H1 (cell line): ENCODE measurements around the gene NAGLU. TPM values are rescaled to one million over a fixed set of nuclear protein-coding genes. Genes with fewer than 3 reads are reported as not detected.

Experiments
- CTCF ChIA-PET: fragments of 300-600 bp; sonication (Branson Sonifier 250); formaldehyde crosslinking; loops from one replicate; lab custom pipeline; 2021; ENCODE audit not compliant: partially characterized antibody; lab: Charles Lee
- POLR2A ChIA-PET: fragments of 300-600 bp; sonication (Branson Sonifier 250); formaldehyde crosslinking; loops from one replicate; lab custom pipeline; 2021; ENCODE audit warnings: inconsistent platforms; ENCODE audit not compliant: partially characterized antibody; lab: Charles Lee
- DNase-seq, 2 experiments: peaks; one replicate each; pipeline versions ENCODE4 v3.0.0 to v3.0.0-alpha.2; 2010 to 2022; ENCODE audit warnings: low spot score in 2 of 2, low read depth in 1 of 2, mixed read lengths in 1 of 2
- FAIRE-seq: peaks from 2 replicates; lab custom pipeline; 2011; peaks lifted over from hg19 to GRCh38; lab: Jason Lieb, UNC
- H2AFZ ChIP-seq: 2 replicates; pipeline ENCODE4 v1.8.1; 2012; ENCODE audit warnings: low read length, inconsistent platforms
- H2AK5ac ChIP-seq: 2 replicates; pipeline ENCODE4 v1.6.1; 2013; ENCODE audit warnings: low read depth, low read length
- H2BK120ac ChIP-seq: replicated peaks from 2 replicates; pipeline ENCODE3; 2013; ENCODE audit warnings: low read depth, low read length, inconsistent platforms
- H2BK12ac ChIP-seq: 2 replicates; pipeline ENCODE4 v1.6.1; 2013; ENCODE audit warnings: low read depth, low read length
- H2BK15ac ChIP-seq: 2 replicates; pipeline ENCODE4 v1.6.1; 2013; ENCODE audit warnings: low read length
- H2BK20ac ChIP-seq: 2 replicates; pipeline ENCODE4 v1.6.1; 2013; ENCODE audit warnings: low read length
- H2BK5ac ChIP-seq: 2 replicates; pipeline ENCODE4 v1.6.1; 2013; ENCODE audit warnings: low read depth, low read length
- H3K14ac ChIP-seq: 2 replicates; pipeline ENCODE4 v1.6.1; 2013; ENCODE audit warnings: inconsistent platforms; ENCODE audit not compliant: insufficient read length
- H3K18ac ChIP-seq: 2 replicates; pipeline ENCODE4 v1.6.1; 2013; ENCODE audit warnings: low read length; ENCODE audit errors: extremely low read depth
- H3K23ac ChIP-seq: 2 replicates; pipeline ENCODE4 v1.6.1; 2013; ENCODE audit warnings: inconsistent platforms; ENCODE audit not compliant: insufficient read length
- H3K23me2 ChIP-seq: 2 replicates; pipeline ENCODE4 v1.6.1; 2013; ENCODE audit warnings: low read depth, low read length
- H3K27ac ChIP-seq: 2 replicates; pipeline ENCODE4 v1.6.1; 2011; ENCODE audit warnings: low read depth, low read length, inconsistent platforms
- H3K27me3 ChIP-seq, 4 experiments: replicated peaks in 1 of 4; 1 replicate in 1 of 4; 2 replicates in 3 of 4; pipeline versions ENCODE4 v1.6.1 to v1.8.1; 2011 to 2013; ENCODE audit warnings: low read length in 3 of 4, mild to moderate bottlenecking in 3 of 4, inconsistent platforms in 2 of 4, mixed read lengths in 2 of 4, moderate library complexity in 1 of 4; ENCODE audit not compliant: control insufficient read depth in 3 of 4, insufficient read depth in 3 of 4; ENCODE audit errors: extremely low read depth in 1 of 4
- H3K36me3 ChIP-seq, 4 experiments: 2 replicates each; pipeline versions ENCODE4 v1.6.1 to v1.8.1; 2011 to 2013; ENCODE audit warnings: mild to moderate bottlenecking in 4 of 4, low read length in 3 of 4, moderate library complexity in 2 of 4, control low read depth in 1 of 4, inconsistent platforms in 1 of 4; ENCODE audit not compliant: insufficient read depth in 4 of 4, control insufficient read depth in 2 of 4
- H3K4ac ChIP-seq: replicated peaks from 2 replicates; pipeline ENCODE3; 2013; ENCODE audit warnings: low read length, low read depth, mixed read lengths, inconsistent platforms; ENCODE audit not compliant: insufficient read length
- H3K4me1 ChIP-seq, 4 experiments: replicated peaks in 1 of 4; 1 replicate in 1 of 4; 2 replicates in 3 of 4; pipeline versions ENCODE4 v1.6.1 to v1.8.1; 2011 to 2013; ENCODE audit warnings: low read length in 3 of 4, inconsistent platforms in 2 of 4, mixed read lengths in 1 of 4; ENCODE audit not compliant: insufficient read depth in 4 of 4, control insufficient read depth in 3 of 4
- H3K4me2 ChIP-seq, 2 experiments: 2 replicates each; pipeline versions ENCODE4 v1.6.1 to v1.8.1; 2011 to 2013; ENCODE audit warnings: low read depth in 2 of 2, low read length in 2 of 2, control low read depth in 1 of 2, inconsistent platforms in 1 of 2, mild to moderate bottlenecking in 1 of 2; ENCODE audit not compliant: insufficient read depth in 1 of 2
- H3K4me3 ChIP-seq, 4 experiments: fragments of 200-600, 300-600 bp in 1 of 4; sonication (generic), shearing (Covaris generic), sonication (Bioruptor Twin) in 1 of 4; 2 replicates each; pipeline versions ENCODE4 v1.5.1 to v1.8.1; 2011 to 2016; ENCODE audit warnings: low read length in 4 of 4, low read depth in 3 of 4, control low read depth in 2 of 4, inconsistent platforms in 2 of 4, mild to moderate bottlenecking in 2 of 4, mixed read lengths in 1 of 4, moderate library complexity in 1 of 4; ENCODE audit not compliant: insufficient read depth in 2 of 4; ENCODE audit errors: extremely low read depth in 1 of 4
- H3K56ac ChIP-seq: replicated peaks from 2 replicates; pipeline ENCODE3; 2013; ENCODE audit warnings: low read depth, mild to moderate bottlenecking, mixed read lengths, low read length, inconsistent platforms; ENCODE audit not compliant: insufficient read length
- H3K79me1 ChIP-seq: 2 replicates; pipeline ENCODE4 v1.6.1; 2013; ENCODE audit warnings: low read depth, low read length, control low read depth
- H3K79me2 ChIP-seq, 2 experiments: 2 replicates each; pipeline versions ENCODE4 v1.6.1 to v1.8.1; 2012 to 2013; ENCODE audit warnings: low read length in 2 of 2, mild to moderate bottlenecking in 2 of 2, inconsistent platforms in 1 of 2; ENCODE audit not compliant: insufficient read depth in 2 of 2, control insufficient read depth in 1 of 2
- H3K9ac ChIP-seq, 4 experiments: replicated peaks in 1 of 4; 1 replicate in 1 of 4; 2 replicates in 3 of 4; pipeline versions ENCODE4 v1.6.1 to v1.8.1; 2011 to 2013; ENCODE audit warnings: low read depth in 3 of 4, low read length in 3 of 4, control low read depth in 2 of 4, mild to moderate bottlenecking in 2 of 4, moderate library complexity in 2 of 4, inconsistent platforms in 1 of 4; ENCODE audit errors: extremely low read depth in 1 of 4
- H3K9me3 ChIP-seq, 2 experiments: 2 replicates each; pipeline versions ENCODE4 v1.6.1 to v1.8.1; 2012 to 2013; ENCODE audit warnings: mild to moderate bottlenecking in 2 of 2, moderate library complexity in 2 of 2, control low read depth in 1 of 2, inconsistent platforms in 1 of 2, low read depth in 1 of 2, low read length in 1 of 2, mixed read lengths in 1 of 2; ENCODE audit not compliant: insufficient read depth in 2 of 2
- H4K20me1 ChIP-seq, 2 experiments: replicated peaks in 1 of 2; 2 replicates each; pipeline versions ENCODE3 to v1.8.1; 2011 to 2013; ENCODE audit warnings: inconsistent platforms in 2 of 2, low read length in 2 of 2, mild to moderate bottlenecking in 1 of 2; ENCODE audit not compliant: insufficient read depth in 2 of 2, control insufficient read depth in 1 of 2
- H4K5ac ChIP-seq: 2 replicates; pipeline ENCODE4 v1.6.1; 2013; ENCODE audit warnings: low read length, low read depth, mixed read lengths, inconsistent platforms; ENCODE audit not compliant: insufficient read length
- H4K8ac ChIP-seq: 2 replicates; pipeline ENCODE4 v1.8.0; 2013; ENCODE audit warnings: mild to moderate bottlenecking, moderate library complexity, low read length, inconsistent platforms; ENCODE audit not compliant: insufficient read depth; ENCODE audit errors: extremely low read depth
- H4K91ac ChIP-seq: replicated peaks from 2 replicates; pipeline ENCODE3; 2013; ENCODE audit warnings: low read length, mixed read lengths, inconsistent platforms; ENCODE audit not compliant: insufficient read length
- CBX5 ChIP-seq: fragments of 300-800, 300-1000 bp; sonication (generic); IDR thresholded peaks from 2 replicates; pipeline ENCODE4 v1.7.1; 2016; ENCODE audit warnings: antibody characterized with exemption, low read length, low read depth
- CBX8 ChIP-seq: fragments of 300-800, 300-1000 bp; sonication (generic); IDR thresholded peaks from 2 replicates; pipeline ENCODE4 v1.7.1; 2016; ENCODE audit warnings: low read depth, low read length, borderline replicate concordance
- CEBPB ChIP-seq: IDR thresholded peaks from 2 replicates; pipeline ENCODE4 v1.6.1; 2012; ENCODE audit warnings: low read depth, low read length
- EP300 ChIP-seq, 2 experiments: IDR thresholded peaks; 1 replicate in 1 of 2; 2 replicates in 1 of 2; pipeline ENCODE4 v1.6.1; 2011 to 2012; ENCODE audit warnings: low read depth in 2 of 2, low read length in 2 of 2, mild to moderate bottlenecking in 2 of 2, borderline replicate concordance in 1 of 2, inconsistent platforms in 1 of 2, moderate library complexity in 1 of 2
- EZH2 ChIP-seq: fragments of 200-600 bp; sonication (generic); IDR thresholded peaks from 2 replicates; pipeline ENCODE4 v1.7.1; 2012; ENCODE audit warnings: low read depth, mild to moderate bottlenecking, moderate library complexity, low read length, inconsistent platforms; ENCODE audit not compliant: severe bottlenecking
- KDM5A ChIP-seq: fragments of 200-600 bp; IDR thresholded peaks from 2 replicates; pipeline ENCODE4 v1.7.1; 2012; ENCODE audit warnings: mild to moderate bottlenecking, low read length, inconsistent platforms, mixed read lengths
- POU5F1 ChIP-seq: IDR thresholded peaks from 2 replicates; pipeline ENCODE4 v1.6.1; 2011; ENCODE audit warnings: low read depth, mild to moderate bottlenecking, low read length, moderate library complexity
- RAD21 ChIP-seq, 2 experiments: IDR thresholded peaks in 1 of 2; conservative IDR thresholded peaks in 1 of 2; 2 replicates each; pipeline ENCODE4 v1.6.1; 2011; ENCODE audit warnings: low read depth in 2 of 2, low read length in 2 of 2, improper control_type of control experiment in 1 of 2, inconsistent platforms in 1 of 2, mild to moderate bottlenecking in 1 of 2, moderate library complexity in 1 of 2
- SAP30 ChIP-seq: fragments of 300-600 bp; sonication (generic); IDR thresholded peaks from 2 replicates; pipeline ENCODE4 v1.7.1; 2012; ENCODE audit warnings: low read length, moderate library complexity, mild to moderate bottlenecking, inconsistent platforms; ENCODE audit not compliant: insufficient read depth, insufficient replicate concordance
- WGBS, 2 experiments: shearing (Covaris generic) in 1 of 2; methylation state at CpG; one replicate each; pipeline versions ENCODE4 v1.1.6 to v1.1.7; 2013 to 2015; ENCODE audit warnings: low lambda C conversion rate in 2 of 2, mixed read lengths in 2 of 2, inconsistent platforms in 1 of 2, low coverage in 1 of 2, missing lambda C conversion rate in 1 of 2; ENCODE audit not compliant: insufficient replicate concordance in 2 of 2, insufficient coverage in 1 of 2, insufficient read length in 1 of 2; ENCODE audit errors: extremely low coverage in 1 of 2, missing lambda C conversion rate in 1 of 2; 5-methylcytosine and 5-hydroxymethylcytosine counted together
- polyA plus RNA-seq, 7 experiments: library from polyadenylated mRNA; depleted of rRNA in 3 of 7; stranded (reverse) in 5 of 7; unstranded in 2 of 7; fragments of >200 nt in 5 of 7; fragments of 200-250 nt in 2 of 7; gene quantifications; 1 replicate in 5 of 7; 2 replicates in 1 of 7; 4 replicates in 1 of 7; pipeline versions ENCODE4 v1.2.1 to v1.2.3, GENCODE V29; 2011 to 2013; ENCODE audit warnings: missing spikeins in 2 of 7, mixed read lengths in 2 of 7
- total RNA-seq: library from RNA; stranded (reverse); fragmentation: NEBNext Ultra II Directional; extraction: Animal tissue kit (Norgen Biotek cat#: 25700); gene quantifications from 2 replicates; pipeline ENCODE4 v1.2.1, GENCODE V29; 2021
- TF ChIP-seq, protein P1 (sequence below): IDR thresholded peaks from 2 replicates; pipeline ENCODE4 v1.6.1; 2012; ENCODE audit warnings: inconsistent platforms

The NAGLU gene
- total and polyA plus RNA-seq, 2 of the 8 experiments (the other 6 are each of a cell fraction or from before 2014, with no cell fraction given), result 21.3 to 21.6 TPM

DNA sequence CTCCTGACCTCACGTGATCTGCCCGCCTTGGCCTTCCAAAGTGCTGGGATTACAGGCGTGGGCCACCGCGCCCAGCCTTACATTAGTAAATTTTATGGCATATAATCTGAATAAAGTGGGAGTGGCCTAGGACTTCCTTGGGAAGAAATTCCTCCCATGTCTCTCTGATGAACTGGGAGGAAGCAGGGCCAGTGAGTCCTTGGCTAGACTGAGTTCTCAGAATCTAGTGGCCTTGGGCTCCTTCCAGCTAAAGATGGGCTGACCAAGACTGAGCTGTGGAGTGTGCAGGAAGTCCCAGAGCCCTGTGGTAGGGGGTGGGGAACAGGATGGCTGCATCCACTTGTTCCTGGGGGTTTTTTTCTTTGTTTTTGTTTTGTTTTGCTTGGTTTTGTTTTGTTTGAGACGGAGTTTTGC is 10.0 kb upstream of the NAGLU start:
- Histone ChIP-seq H3K27ac (no peak overlapping the region), H3K79me2 (no peaks in the 10 kb centered on the region), H3K56ac (no peak overlapping the region), H3K23ac (no peak overlapping the region), H4K5ac (no peak overlapping the region), H2BK12ac (no peak overlapping the region), H3K27me3 (no peaks in the 10 kb centered on the region; a peak in 1 of 7 replicates), H2AK5ac (no peak overlapping the region), H2BK120ac (no peak overlapping the region), H3K4me1 (no peaks in the 10 kb centered on the region; a peak in 1 of 7 replicates), H2BK15ac (no peak overlapping the region), H4K91ac (no peak overlapping the region), H2AFZ (no peak overlapping the region), H3K9ac (no peak overlapping the region), H3K18ac (no peak overlapping the region), H2BK20ac (no peak overlapping the region), H3K4me3 (no peak overlapping the region), H3K9me3 (no peaks in the 10 kb centered on the region), H3K79me1 (no peaks in the 10 kb centered on the region), H3K14ac (no peak overlapping the region), H3K23me2 (no peaks in the 10 kb centered on the region), H4K8ac (no peak overlapping the region), H3K36me3 (peaks cover 3 to 7% (median 4%) of the 10 kb centered on the region in 4 experiments; a peak in 5 of 8 replicates), H4K20me1 (no peaks in the 10 kb centered on the region), H2BK5ac (no peak overlapping the region), H3K4me2 (no peak overlapping the region), H3K4ac (no peak overlapping the region)
- TF ChIP-seq EP300 (IDR thresholded peaks at IDR 0.05; ENCODE audit: borderline replicate concordance in 1 of 2, low read depth in 2 of 2, low read length in 2 of 2) (no peak), SAP30 (no peak), CEBPB (no peak), KDM5A (no peak), EZH2 (no peak), POU5F1 (no peak), CBX8 (no peak), RAD21 (IDR thresholded peaks at IDR 0.05 in 1 of 2, conservative IDR thresholded peaks at IDR 0.05 in 1 of 2; ENCODE audit: low read depth in 2 of 2, low read length in 2 of 2) (no peak), CBX5 (no peak)
- TF ChIP-seq, protein P1, sequence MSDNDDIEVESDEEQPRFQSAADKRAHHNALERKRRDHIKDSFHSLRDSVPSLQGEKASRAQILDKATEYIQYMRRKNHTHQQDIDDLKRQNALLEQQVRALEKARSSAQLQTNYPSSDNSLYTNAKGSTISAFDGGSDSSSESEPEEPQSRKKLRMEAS, result no peak
- FAIRE-seq (no peak), DNase-seq (no peak)
- ChIA-PET POLR2A (interaction anchor here (1.9 kb wide), 1 partner anchor 10 kb away, joined by 5 read pairs; the partner anchor contains the start of gene NAGLU), CTCF (interaction anchor here (0.9 to 1.9 kb wide), 6 partner anchors 11 to 249 kb away, joined by 3 to 11 read pairs (median 6); no protein-coding TSS in a partner anchor)
- 97% methylated on average over 6 of the region's 6 CpGs; no CpG with 5 or more reads in 1 of the 2 experiments for WGBS, 2 experiments
